Ishikawa (cell line): ENCODE data around the gene TPRG1L.

Experiments
- CEBPB ChIP-seq: IDR thresholded peaks from 2 replicates; pipeline ENCODE4 v1.6.1; 2012
- CREB1 ChIP-seq: IDR thresholded peaks from 2 replicates; pipeline ENCODE4 v1.6.1; 2012; ENCODE audit warnings: low read depth
- EGR1 ChIP-seq: IDR thresholded peaks from 2 replicates; pipeline ENCODE4 v1.6.1; 2012
- EP300 ChIP-seq: IDR thresholded peaks from 2 replicates; pipeline ENCODE4 v1.6.1; 2012; ENCODE audit warnings: borderline replicate concordance
- FOXM1 ChIP-seq: IDR thresholded peaks from 2 replicates; pipeline ENCODE4 v1.6.1; 2012; ENCODE audit warnings: low read depth, borderline replicate concordance
- NFIC ChIP-seq: IDR thresholded peaks from 2 replicates; pipeline ENCODE4 v1.6.1; 2012
- RAD21 ChIP-seq: IDR thresholded peaks from 2 replicates; pipeline ENCODE4 v1.6.1; 2012; ENCODE audit warnings: low read depth
- TAF1 ChIP-seq: IDR thresholded peaks from 2 replicates; pipeline ENCODE4 v1.6.1; 2012; ENCODE audit warnings: low read depth, mild to moderate bottlenecking
- TCF12 ChIP-seq: IDR thresholded peaks from 2 replicates; pipeline ENCODE4 v1.6.1; 2012; ENCODE audit warnings: low read depth
- TEAD4 ChIP-seq: IDR thresholded peaks from 2 replicates; pipeline ENCODE4 v1.6.1; 2012
- YY1 ChIP-seq: IDR thresholded peaks from 2 replicates; pipeline ENCODE4 v1.6.1; 2012; ENCODE audit warnings: low read depth
- ZBTB7A ChIP-seq: IDR thresholded peaks from 2 replicates; pipeline ENCODE4 v1.6.1; 2012; ENCODE audit warnings: low read depth
- TF ChIP-seq, protein P1 (sequence below): IDR thresholded peaks from 2 replicates; pipeline ENCODE4 v1.6.1; 2012
- TF ChIP-seq, protein P2 (sequence below): IDR thresholded peaks from 2 replicates; pipeline ENCODE4 v1.6.1; 2012; ENCODE audit warnings: low read depth, mild to moderate bottlenecking
- TF ChIP-seq, protein P3 (sequence below): IDR thresholded peaks from 2 replicates; pipeline ENCODE4 v1.6.1; 2012

The TPRG1L gene

DNA sequence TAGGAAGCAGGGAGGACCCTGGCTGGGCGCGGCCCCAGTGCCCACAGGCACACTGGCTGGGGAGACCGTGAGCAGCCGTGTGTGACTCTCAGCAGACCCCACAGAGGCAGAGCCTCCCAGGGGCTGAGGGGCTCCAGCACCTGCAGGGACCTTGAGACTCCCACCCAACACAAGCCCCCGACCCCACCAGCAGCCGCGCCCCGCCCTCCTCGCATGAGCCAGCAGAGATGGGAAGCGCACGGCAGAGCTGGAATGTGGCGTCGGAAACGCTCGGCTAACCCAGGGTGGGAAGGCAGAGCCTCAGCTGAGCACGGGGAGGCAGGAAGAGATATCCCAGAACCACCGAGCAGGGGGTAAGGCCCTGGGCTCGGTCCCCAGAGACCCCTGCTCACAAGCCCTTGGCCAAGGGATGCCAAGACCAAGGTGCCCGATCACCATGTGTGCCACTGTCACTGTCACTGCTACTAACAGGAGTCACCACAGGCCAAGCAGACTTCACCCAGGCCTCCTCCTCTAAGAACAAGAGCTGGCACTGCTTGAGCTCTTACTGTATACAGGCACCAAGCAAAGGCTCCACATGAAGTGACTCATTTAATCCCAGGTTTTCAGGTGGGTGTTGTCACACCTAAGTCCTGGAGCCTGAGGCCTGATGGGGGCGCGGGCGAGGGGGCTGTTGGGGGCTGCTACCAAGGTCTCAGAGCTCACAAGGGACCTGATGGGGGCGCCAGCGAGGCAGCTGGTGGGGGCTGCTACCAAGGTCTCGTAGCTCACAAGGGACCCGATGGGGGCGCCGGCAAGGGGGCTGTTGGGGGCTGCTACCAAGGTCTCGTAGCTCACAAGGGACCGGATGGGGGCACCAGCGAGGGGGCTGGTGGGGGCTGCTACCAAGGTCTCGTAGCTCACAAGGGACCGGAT is 33.6 kb upstream of the TPRG1L start:
- TF ChIP-seq RAD21 (peak; percentile 3; the same call in 1 of the 2 replicates), CEBPB (no peak)

DNA sequence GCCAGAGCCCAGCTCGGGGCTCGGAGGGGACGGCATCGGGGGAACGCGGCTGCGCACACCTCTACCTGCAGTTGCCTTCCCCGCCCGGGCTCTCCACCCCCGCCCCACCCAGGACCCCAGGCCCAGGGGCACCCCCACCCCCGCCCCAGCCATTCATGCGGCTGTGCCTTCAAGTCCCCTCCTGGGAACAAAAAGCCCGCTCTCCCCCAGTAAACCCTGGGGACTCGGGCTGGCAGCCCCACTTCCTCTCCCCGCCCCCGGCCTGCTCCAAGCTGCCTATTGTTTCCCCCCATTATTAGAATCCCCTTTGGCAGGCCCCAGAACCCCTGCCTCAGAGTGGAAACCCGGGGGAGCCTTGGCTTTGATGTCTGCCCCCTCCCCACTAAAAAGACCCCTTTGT is 31.5 kb upstream of the TPRG1L start:
- TF ChIP-seq RAD21 (no peak), CEBPB (no peak)

DNA sequence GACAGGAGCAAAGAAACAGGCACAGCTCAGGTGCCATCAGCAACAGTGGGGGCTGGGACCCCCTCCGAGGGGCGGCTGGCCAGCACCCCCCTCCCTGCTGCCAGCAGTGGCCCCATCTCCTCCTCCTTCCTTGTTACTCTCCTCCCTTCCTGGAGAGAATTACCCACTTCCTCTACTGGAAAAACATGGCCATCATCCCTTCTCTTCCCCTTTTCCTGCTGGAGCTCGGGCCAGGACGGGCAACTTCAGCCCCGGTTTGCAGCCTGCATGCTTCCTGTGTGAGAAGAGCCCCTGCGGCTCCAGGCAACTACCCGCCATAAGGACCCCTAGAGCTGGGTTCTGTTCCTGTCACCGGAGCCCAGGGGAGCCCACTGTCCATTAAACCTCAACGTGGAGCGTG is 31.1 kb upstream of the TPRG1L start:
- no peak for TF ChIP-seq YY1
- no peak for TF ChIP-seq CEBPB
- no peak for TF ChIP-seq ZBTB7A
- TF ChIP-seq TAF1: no peak
- TF ChIP-seq, protein P1, sequence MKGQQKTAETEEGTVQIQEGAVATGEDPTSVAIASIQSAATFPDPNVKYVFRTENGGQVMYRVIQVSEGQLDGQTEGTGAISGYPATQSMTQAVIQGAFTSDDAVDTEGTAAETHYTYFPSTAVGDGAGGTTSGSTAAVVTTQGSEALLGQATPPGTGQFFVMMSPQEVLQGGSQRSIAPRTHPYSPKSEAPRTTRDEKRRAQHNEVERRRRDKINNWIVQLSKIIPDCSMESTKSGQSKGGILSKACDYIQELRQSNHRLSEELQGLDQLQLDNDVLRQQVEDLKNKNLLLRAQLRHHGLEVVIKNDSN: no peak
- no peak for TF ChIP-seq EP300
- TF ChIP-seq RAD21: no peak
- TF ChIP-seq TCF12: no peak
- TF ChIP-seq, protein P2, sequence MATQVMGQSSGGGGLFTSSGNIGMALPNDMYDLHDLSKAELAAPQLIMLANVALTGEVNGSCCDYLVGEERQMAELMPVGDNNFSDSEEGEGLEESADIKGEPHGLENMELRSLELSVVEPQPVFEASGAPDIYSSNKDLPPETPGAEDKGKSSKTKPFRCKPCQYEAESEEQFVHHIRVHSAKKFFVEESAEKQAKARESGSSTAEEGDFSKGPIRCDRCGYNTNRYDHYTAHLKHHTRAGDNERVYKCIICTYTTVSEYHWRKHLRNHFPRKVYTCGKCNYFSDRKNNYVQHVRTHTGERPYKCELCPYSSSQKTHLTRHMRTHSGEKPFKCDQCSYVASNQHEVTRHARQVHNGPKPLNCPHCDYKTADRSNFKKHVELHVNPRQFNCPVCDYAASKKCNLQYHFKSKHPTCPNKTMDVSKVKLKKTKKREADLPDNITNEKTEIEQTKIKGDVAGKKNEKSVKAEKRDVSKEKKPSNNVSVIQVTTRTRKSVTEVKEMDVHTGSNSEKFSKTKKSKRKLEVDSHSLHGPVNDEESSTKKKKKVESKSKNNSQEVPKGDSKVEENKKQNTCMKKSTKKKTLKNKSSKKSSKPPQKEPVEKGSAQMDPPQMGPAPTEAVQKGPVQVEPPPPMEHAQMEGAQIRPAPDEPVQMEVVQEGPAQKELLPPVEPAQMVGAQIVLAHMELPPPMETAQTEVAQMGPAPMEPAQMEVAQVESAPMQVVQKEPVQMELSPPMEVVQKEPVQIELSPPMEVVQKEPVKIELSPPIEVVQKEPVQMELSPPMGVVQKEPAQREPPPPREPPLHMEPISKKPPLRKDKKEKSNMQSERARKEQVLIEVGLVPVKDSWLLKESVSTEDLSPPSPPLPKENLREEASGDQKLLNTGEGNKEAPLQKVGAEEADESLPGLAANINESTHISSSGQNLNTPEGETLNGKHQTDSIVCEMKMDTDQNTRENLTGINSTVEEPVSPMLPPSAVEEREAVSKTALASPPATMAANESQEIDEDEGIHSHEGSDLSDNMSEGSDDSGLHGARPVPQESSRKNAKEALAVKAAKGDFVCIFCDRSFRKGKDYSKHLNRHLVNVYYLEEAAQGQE: no peak
- TF ChIP-seq TEAD4: no peak
- TF ChIP-seq FOXM1: no peak
- TF ChIP-seq CREB1: no peak
- no peak for TF ChIP-seq NFIC

DNA sequence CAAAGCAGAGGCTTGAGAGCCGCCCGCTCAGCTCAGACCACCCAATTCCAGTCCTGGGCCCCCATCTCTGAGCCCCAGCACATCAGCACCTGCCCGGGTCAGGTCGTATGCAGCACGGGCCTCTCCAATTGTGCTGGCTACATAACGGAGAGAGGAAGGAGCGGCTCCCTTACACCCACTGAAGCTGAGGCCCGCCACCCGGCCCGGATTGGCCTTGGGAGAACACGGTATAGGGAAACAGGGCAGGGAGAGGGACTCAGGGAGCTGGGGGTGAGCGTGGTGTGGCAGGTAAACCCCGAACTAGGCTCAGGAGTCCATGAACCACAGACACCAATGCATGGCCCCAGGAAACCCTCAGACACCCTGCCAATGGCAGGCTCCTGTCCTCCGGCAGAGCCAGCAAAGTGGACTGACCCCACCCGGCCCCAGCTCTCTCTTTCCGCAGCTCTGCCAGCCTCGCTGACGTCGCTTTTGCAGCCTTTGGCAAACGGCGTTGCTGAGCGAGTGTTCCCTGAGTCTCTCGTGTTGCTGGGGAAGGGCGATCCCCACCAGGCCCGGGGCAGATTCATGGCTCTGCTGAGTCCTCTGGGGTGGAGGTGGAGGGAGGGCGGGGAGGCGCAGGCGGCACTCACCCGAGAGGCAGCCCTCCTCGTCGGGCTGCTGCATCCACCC is 30.0 kb upstream of the TPRG1L start:
- TF ChIP-seq EGR1 (no peak), TCF12 (no peak), EP300 (no peak), TAF1 (no peak)
- TF ChIP-seq, protein P1: no peak
- TF ChIP-seq, protein P3, sequence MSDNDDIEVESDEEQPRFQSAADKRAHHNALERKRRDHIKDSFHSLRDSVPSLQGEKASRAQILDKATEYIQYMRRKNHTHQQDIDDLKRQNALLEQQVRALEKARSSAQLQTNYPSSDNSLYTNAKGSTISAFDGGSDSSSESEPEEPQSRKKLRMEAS: no peak

DNA sequence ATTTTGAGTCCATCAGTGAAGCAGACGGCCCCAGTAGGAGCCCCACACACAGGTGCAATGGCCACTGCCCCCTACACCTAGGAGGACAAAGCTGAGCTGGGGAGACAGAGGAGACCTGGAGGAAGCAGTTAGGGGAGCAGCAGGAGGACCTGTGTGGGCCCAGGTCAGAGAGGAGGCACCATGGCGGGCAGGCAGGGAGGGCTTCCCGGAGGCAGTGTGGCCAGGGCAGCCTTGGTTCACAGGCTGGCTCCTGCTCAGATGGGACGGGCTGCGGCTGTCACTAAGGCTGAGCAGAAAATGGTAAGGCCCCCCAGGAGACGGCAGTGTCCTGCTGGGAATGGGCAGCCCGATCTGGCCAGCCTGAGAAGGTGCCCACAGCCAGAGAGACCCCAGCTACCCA is 28.9 kb upstream of the TPRG1L start:
- TF ChIP-seq NFIC (no peak), FOXM1 (no peak), TEAD4 (no peak), CREB1 (no peak), TAF1 (no peak), RAD21 (no peak), YY1 (no peak), ZBTB7A (no peak), EGR1 (no peak), EP300 (no peak), CEBPB (no peak)
- TF ChIP-seq, protein P3: no peak
- TF ChIP-seq, protein P2: no peak
- TF ChIP-seq, protein P1: no peak
